ENCODE results near the gene ARHGAP45. TPM values are rescaled to one million over a fixed set of nuclear protein-coding genes. Genes with fewer than 3 reads are reported as not detected.
"Not testable (repeated sequence)": the region's sequence is repeated elsewhere in the genome, so short reads cannot be mapped to it uniquely, and the experiment has no call there.

Gene ARHGAP45
- total RNA-seq, 1 experiment from 2014 or later = 126 TPM

GRCh38 chr19:1122972-1123363 is 56.0 kb downstream of the ARHGAP45 start:
- in situ Hi-C loops (cut with HindIII; ENCODE audit: low sequenced_read_pairs) = no loop called here
- DNase-seq (ENCODE audit: low spot score) = no peak

- no peak for DNase-seq (ENCODE audit: low spot score)
- in situ Hi-C loops (cut with HindIII; ENCODE audit: low sequenced_read_pairs) = no loop called here
Observed at GRCh38 chr19:1123381-1123780, 56.4 kb downstream of the ARHGAP45 start.

- DNase-seq (ENCODE audit: low spot score) = no peak
- in situ Hi-C loops (cut with HindIII; ENCODE audit: low sequenced_read_pairs) = no loop called here
Observed at GRCh38 chr19:1123885-1124677, 57.1 kb downstream of the ARHGAP45 start.

GRCh38 chr19:1125601-1126467 is 58.9 kb downstream of the ARHGAP45 start:
- in situ Hi-C loops (cut with HindIII; ENCODE audit: low sequenced_read_pairs) = no loop called here
- DNase-seq (ENCODE audit: low spot score) = no peak

GRCh38 chr19:1126984-1127760 is 60.2 kb downstream of the ARHGAP45 start:
- in situ Hi-C loops (cut with HindIII; ENCODE audit: low sequenced_read_pairs) = no loop called here

GRCh38 chr19:1128106-1128505 is 61.1 kb downstream of the ARHGAP45 start:
- DNase-seq (ENCODE audit: low spot score) = no peak
- in situ Hi-C loops (cut with HindIII; ENCODE audit: low sequenced_read_pairs) = no loop called here

More at GRCh38 chr19:1126984-1127760, 60.2 kb downstream of the ARHGAP45 start:
- no peak for DNase-seq (ENCODE audit: low spot score)

- in situ Hi-C loops (cut with HindIII; ENCODE audit: low sequenced_read_pairs); DNase-seq (ENCODE audit: low spot score): not testable (repeated sequence)
Observed at GRCh38 chr19:1129084-1129483, 62.1 kb downstream of the ARHGAP45 start.

GRCh38 chr19:1129535-1129934 is 62.6 kb downstream of the ARHGAP45 start:
- no peak for DNase-seq (ENCODE audit: low spot score)
- in situ Hi-C loops (cut with HindIII; ENCODE audit: low sequenced_read_pairs) = no loop called here

- no peak for DNase-seq (ENCODE audit: low spot score)
- in situ Hi-C loops (cut with HindIII; ENCODE audit: low sequenced_read_pairs) = no loop called here
Observed at GRCh38 chr19:1130771-1131717, 64.1 kb downstream of the ARHGAP45 start.

- no peak for DNase-seq (ENCODE audit: low spot score)
- in situ Hi-C loops (cut with HindIII; ENCODE audit: low sequenced_read_pairs) = no loop called here
Observed at GRCh38 chr19:1131718-1132551, 65.0 kb downstream of the ARHGAP45 start.

GRCh38 chr19:1132552-1133383 is 65.8 kb downstream of the ARHGAP45 start:
- DNase-seq (ENCODE audit: low spot score) = no peak
- in situ Hi-C loops (cut with HindIII; ENCODE audit: low sequenced_read_pairs) = no loop called here

- no peak for DNase-seq (ENCODE audit: low spot score)
- in situ Hi-C loops (cut with HindIII; ENCODE audit: low sequenced_read_pairs) = no loop called here
Observed at GRCh38 chr19:1133471-1133929, 66.5 kb downstream of the ARHGAP45 start.

GRCh38 chr19:1134431-1134830 is 67.5 kb downstream of the ARHGAP45 start:
- no peak for DNase-seq (ENCODE audit: low spot score)
- in situ Hi-C loops (cut with HindIII; ENCODE audit: low sequenced_read_pairs) = no loop called here

- in situ Hi-C loops (cut with HindIII; ENCODE audit: low sequenced_read_pairs) = no loop called here
- DNase-seq (ENCODE audit: low spot score) = no peak
Observed at GRCh38 chr19:1135454-1135853, 68.5 kb downstream of the ARHGAP45 start.

GRCh38 chr19:1136201-1136600 is 69.2 kb downstream of the ARHGAP45 start:
- in situ Hi-C loops (cut with HindIII; ENCODE audit: low sequenced_read_pairs) = no loop called here

More at GRCh38 chr19:1136201-1136600, 69.2 kb downstream of the ARHGAP45 start:
- DNase-seq (ENCODE audit: low spot score) = peak; percentile 21

All from G401 (cell line).